ENCODE measurements around the gene CEP120. TPM values are rescaled to one million over a fixed set of nuclear protein-coding genes. Genes with fewer than 3 reads are reported as not detected.

Gene CEP120
- total and polyA plus RNA-seq, 7 experiments from 2014 or later = 22.5 to 74.6 (median 46.3) TPM

- H3K9me3 ChIP-seq (ENCODE audit: control insufficient read depth in 2 of 3, low read length in 3 of 3) = no peaks in the 10 kb centered on the region
- no peak overlapping the region for H3K4me3 ChIP-seq (ENCODE audit: low read length)
- Mint-ChIP-seq H3K4me3 (no peak overlapping the region), H3K4me1 (peaks cover 0 to 2% (median 0%) of the 10 kb centered on the region in 7 donors), H3K27ac (no peak overlapping the region), H3K36me3 (no peaks in the 10 kb centered on the region), H3K9me3 (peaks cover 0 to 20% (median 7%) of the 10 kb centered on the region in 11 donors), H3K27me3 (peaks cover 17 to 37% (median 28%) of the 10 kb centered on the region in 5 donors)
- H3K36me3 ChIP-seq (ENCODE audit: control insufficient read depth in 2 of 3, insufficient read depth in 3 of 3, low read length in 3 of 3) = no peaks in the 10 kb centered on the region
- POLR2A ChIA-PET = no interaction called here
- no peaks in the 10 kb centered on the region for H3K4me1 ChIP-seq (ENCODE audit: control insufficient read depth in 2 of 2, insufficient read depth in 2 of 2, low read length in 2 of 2)
- no peak overlapping the region for H3K27ac ChIP-seq (ENCODE audit: low read depth, low read length)
- DNase-seq (no peak), ATAC-seq (no peak)
- CTCF ChIA-PET = no interaction called here
- intact Hi-C loops (cut with micrococcal nuclease) = no loop called here
- H3K27me3 ChIP-seq (ENCODE audit: control insufficient read depth in 2 of 2, insufficient read depth in 2 of 2, low read length in 2 of 2) = no peaks in the 10 kb centered on the region
Observed at GRCh38 chr5:123297198-123297831, 125.9 kb downstream of the CEP120 start.

Other genes with a start within 250 kb of the CEP120 start
- 10 to 100 TPM; 33.1 to 83.8 (median 71.0) TPM for gene CSNK1G3, start 88.8 kb upstream of the CEP120 start, total RNA-seq
- gene CSNK1G3, start 88.8 kb upstream of the CEP120 start, polyA plus RNA-seq = 10 to 100 TPM; 20.0 to 25.6 TPM